Nephron (organoid): Measurements from ENCODE around the gene MAD1L1.

Experiments
- H3K27ac Mint-ChIP-seq, 3 experiments: 2 replicates each; pipeline ENCODE4 v1.8.0; 2020; ENCODE audit warnings: mixed read lengths in 3 of 3, mild to moderate bottlenecking in 2 of 3, moderate library complexity in 1 of 3
- H3K27me3 Mint-ChIP-seq: 2 replicates; pipeline ENCODE4 v1.8.0; 2021; ENCODE audit warnings: low read depth, mild to moderate bottlenecking, moderate library complexity, mixed read lengths
- H3K36me3 Mint-ChIP-seq: 2 replicates; pipeline ENCODE4 v1.8.0; 2020; ENCODE audit warnings: low read depth, mixed read lengths
- H3K4me1 Mint-ChIP-seq: 2 replicates; pipeline ENCODE4 v1.8.0; 2020; ENCODE audit warnings: mixed read lengths
- H3K4me3 Mint-ChIP-seq, 3 experiments: 2 replicates each; pipeline ENCODE4 v1.8.0; 2020; ENCODE audit warnings: mild to moderate bottlenecking in 3 of 3, mixed read lengths in 3 of 3, moderate library complexity in 2 of 3
- H3K9me3 Mint-ChIP-seq: 2 replicates; pipeline ENCODE4 v1.8.0; 2020; ENCODE audit warnings: mixed read lengths
- CTCF ChIP-seq, 3 experiments: fragments of 200-600 bp; sonication (generic); IDR thresholded peaks; one replicate each; pipeline ENCODE4 v1.5.0; 2021; ENCODE audit warnings: antibody characterized with exemption in 3 of 3; ENCODE audit not compliant: unreplicated experiment in 3 of 3

The MAD1L1 gene

GRCh38 chr7:2019461-2019710, 213.4 kb downstream of the MAD1L1 start:
- Mint-ChIP-seq H3K36me3 (peaks cover 15% of the 10 kb centered on the region), H3K27me3 (peaks cover 4% of the 10 kb centered on the region), H3K9me3 (peaks cover 11% of the 10 kb centered on the region), H3K27ac (peak overlapping the region in 1 of 3 experiments; percentile 72), H3K4me3 (no peak overlapping the region), H3K4me1 (peaks cover 41% of the 10 kb centered on the region)
- TF ChIP-seq CTCF (IDR thresholded peaks at IDR 0.05; ENCODE audit: unreplicated experiment in 3 of 3), result no peak

- H3K27me3 Mint-ChIP-seq, result peaks cover 4% of the 10 kb centered on the region
- peaks cover 6% of the 10 kb centered on the region for H3K9me3 Mint-ChIP-seq
- H3K27ac Mint-ChIP-seq, result peak overlapping the region; percentile 67 to 82 (median 71)
- H3K4me3 Mint-ChIP-seq, result peak overlapping the region in 1 of 3 experiments; percentile 0
- H3K36me3 Mint-ChIP-seq, result peaks cover 9% of the 10 kb centered on the region
- H3K4me1 Mint-ChIP-seq, result peaks cover 37% of the 10 kb centered on the region
- no peak for TF ChIP-seq CTCF (IDR thresholded peaks at IDR 0.05; ENCODE audit: unreplicated experiment in 3 of 3)
Measured at GRCh38 chr7:2018569-2019460, 213.9 kb downstream of the MAD1L1 start.

GRCh38 chr7:2017914-2018568, 214.7 kb downstream of the MAD1L1 start:
- H3K9me3 Mint-ChIP-seq, result peaks cover 6% of the 10 kb centered on the region
- H3K27me3 Mint-ChIP-seq, result peaks cover 4% of the 10 kb centered on the region
- H3K4me1 Mint-ChIP-seq, result peaks cover 42% of the 10 kb centered on the region
- no peak for TF ChIP-seq CTCF (IDR thresholded peaks at IDR 0.05; ENCODE audit: unreplicated experiment in 3 of 3)
- H3K36me3 Mint-ChIP-seq, result peaks cover 9% of the 10 kb centered on the region
- no peak overlapping the region for H3K4me3 Mint-ChIP-seq
- peak overlapping the region in 2 of 3 experiments; percentile 71 to 82 for H3K27ac Mint-ChIP-seq

- peaks cover 47% of the 10 kb centered on the region for H3K4me1 Mint-ChIP-seq
- H3K36me3 Mint-ChIP-seq, result peaks cover 4% of the 10 kb centered on the region
- peak overlapping the region in 2 of 3 experiments; percentile 37 to 77 for H3K27ac Mint-ChIP-seq
- no peak overlapping the region for H3K4me3 Mint-ChIP-seq
- peaks cover 4% of the 10 kb centered on the region for H3K27me3 Mint-ChIP-seq
- no peak for TF ChIP-seq CTCF (IDR thresholded peaks at IDR 0.05; ENCODE audit: unreplicated experiment in 3 of 3)
- peaks cover under 1% of the 10 kb centered on the region for H3K9me3 Mint-ChIP-seq
Measured at GRCh38 chr7:2017481-2017891, 215.3 kb downstream of the MAD1L1 start.

GRCh38 chr7:2016761-2017480, 215.8 kb downstream of the MAD1L1 start:
- Mint-ChIP-seq H3K4me1 (peaks cover 53% of the 10 kb centered on the region), H3K27me3 (peaks cover 4% of the 10 kb centered on the region), H3K36me3 (peaks cover 7% of the 10 kb centered on the region), H3K9me3 (no peaks in the 10 kb centered on the region), H3K27ac (peak overlapping the region; percentile 18 to 77 (median 38)), H3K4me3 (no peak overlapping the region)
- TF ChIP-seq CTCF (IDR thresholded peaks at IDR 0.05; ENCODE audit: unreplicated experiment in 3 of 3), result no peak
